Measurements from ENCODE around the gene SIGLEC15.

- TF ChIP-seq CTCF (IDR thresholded peaks at IDR 0.05; ENCODE audit: poor library complexity) = no peak
- TF ChIP-seq EZH2phosphoT487 (IDR thresholded peaks at IDR 0.05; ENCODE audit: low read depth, severe bottlenecking, unreplicated experiment) = no peak
Measured at GRCh38 chr18:45835057-45835636, 9.7 kb downstream of the SIGLEC15 start.

Data from hepatocyte (in vitro differentiated cells).